DOHH2 (cell line): ENCODE results near the gene SLC6A20.

Experiments
- H3F3A ChIP-seq: fragments of 200-600 bp; sonication (generic), shearing (Covaris generic); 2 replicates; pipeline ENCODE4 v1.6.0; 2016; ENCODE audit warnings: antibody characterized with exemption, mild to moderate bottlenecking; ENCODE audit not compliant: control insufficient read depth, insufficient read depth
- H3K27ac ChIP-seq: fragments of 200-600 bp; sonication (generic); 2 replicates; pipeline ENCODE4 v1.5.1; 2014; ENCODE audit warnings: low read depth, mild to moderate bottlenecking, low read length, moderate library complexity
- H3K27me3 ChIP-seq: fragments of 200-600 bp; sonication (generic); 2 replicates; pipeline ENCODE4 v1.6.1; 2014; ENCODE audit warnings: mild to moderate bottlenecking, low read length, mixed read lengths; ENCODE audit not compliant: control insufficient read depth
- H3K36me3 ChIP-seq: fragments of 200-600 bp; sonication (generic); 2 replicates; pipeline ENCODE4 v1.6.1; 2014; ENCODE audit warnings: mild to moderate bottlenecking, low read length, moderate library complexity, mixed read lengths; ENCODE audit not compliant: control insufficient read depth
- H3K4me1 ChIP-seq: fragments of 200-600 bp; sonication (generic); 2 replicates; pipeline ENCODE4 v1.6.1; 2014; ENCODE audit warnings: mild to moderate bottlenecking, low read length, mixed read lengths; ENCODE audit not compliant: control insufficient read depth
- H3K4me2 ChIP-seq: fragments of 200-600 bp; sonication (generic); 2 replicates; pipeline ENCODE4 v1.6.0; 2014; ENCODE audit warnings: mild to moderate bottlenecking, low read length, moderate library complexity
- H3K4me3 ChIP-seq: fragments of 200-600 bp; sonication (generic); 2 replicates; pipeline ENCODE4 v1.5.1; 2014; ENCODE audit warnings: mild to moderate bottlenecking, low read length, mixed read lengths
- H3K79me2 ChIP-seq: fragments of 200-600 bp; sonication (generic); 2 replicates; pipeline ENCODE4 v1.6.1; 2014; ENCODE audit warnings: mild to moderate bottlenecking, low read length, mixed read lengths; ENCODE audit not compliant: control insufficient read depth
- H3K9me2 ChIP-seq: fragments of 200-600 bp; sonication (generic); replicated peaks from 2 replicates; pipeline ENCODE4 v1.6.1; 2014; ENCODE audit warnings: mild to moderate bottlenecking, low read length, mixed read lengths; ENCODE audit not compliant: control insufficient read depth
- H3K9me3 ChIP-seq: fragments of 200-600 bp; sonication (generic); 2 replicates; pipeline ENCODE4 v1.6.1; 2014; ENCODE audit warnings: antibody characterized with exemption, low read length, mixed read lengths; ENCODE audit not compliant: control insufficient read depth, insufficient read depth
- H4K20me1 ChIP-seq: fragments of 200-600 bp; sonication (generic); 2 replicates; pipeline ENCODE4 v1.6.0; 2014; ENCODE audit warnings: low read depth, mild to moderate bottlenecking, antibody characterized with exemption, low read length, moderate library complexity; ENCODE audit not compliant: control insufficient read depth, insufficient read depth
- EZH2phosphoT487 ChIP-seq: fragments of 200-600 bp; sonication (generic); IDR thresholded peaks from 2 replicates; pipeline ENCODE4 v1.6.1; 2017; ENCODE audit warnings: borderline replicate concordance, mild to moderate bottlenecking, antibody characterized with exemption, low read length, moderate library complexity, mixed read lengths
- TF ChIP-seq, protein P1 (sequence below): fragments of 200-600 bp; sonication (generic); IDR thresholded peaks from one replicate; pipeline ENCODE4 v1.5.1; 2014; ENCODE audit warnings: antibody characterized with exemption, mild to moderate bottlenecking, low read depth, low read length; ENCODE audit not compliant: poor library complexity, severe bottlenecking

SLC6A20 gene

DNA sequence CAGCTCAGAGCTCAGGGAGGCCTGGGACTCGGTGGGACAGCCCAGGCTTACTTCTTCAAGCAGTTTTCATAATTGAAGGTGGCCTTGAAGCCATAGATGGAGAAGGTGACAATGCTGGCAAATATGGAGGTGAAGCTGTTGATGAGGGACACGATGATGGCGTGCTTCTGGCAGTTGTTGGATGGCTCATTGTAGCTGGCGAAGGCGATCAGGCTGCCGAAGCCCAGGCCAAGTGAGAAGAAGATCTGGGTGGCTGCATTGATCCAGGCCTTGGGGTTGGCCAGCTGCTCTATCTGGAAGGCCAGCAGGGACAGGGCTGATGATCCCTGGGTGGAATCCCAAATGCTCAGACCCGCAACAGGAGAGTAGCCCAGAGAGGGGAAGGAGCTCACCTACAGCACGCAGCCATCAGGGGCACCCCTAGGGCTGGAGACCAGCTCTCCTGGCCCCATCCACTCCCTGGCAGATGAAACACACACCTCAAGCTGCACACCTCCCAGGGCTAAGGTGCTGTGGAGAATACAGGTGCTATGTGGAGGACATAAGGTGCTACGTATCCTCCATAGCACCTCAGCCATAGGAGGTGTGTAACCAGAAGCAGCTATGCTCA is 25.1 kb downstream of the SLC6A20 start:
- H3F3A ChIP-seq: no peaks in the 10 kb centered on the region
- H3K36me3 ChIP-seq: no peaks in the 10 kb centered on the region
- H3K27ac ChIP-seq: no peak overlapping the region
- no peaks in the 10 kb centered on the region for H3K4me1 ChIP-seq
- no peaks in the 10 kb centered on the region for H4K20me1 ChIP-seq
- H3K9me3 ChIP-seq: no peaks in the 10 kb centered on the region
- H3K4me3 ChIP-seq: no peak overlapping the region
- TF ChIP-seq EZH2phosphoT487: no peak
- TF ChIP-seq, protein P1, sequence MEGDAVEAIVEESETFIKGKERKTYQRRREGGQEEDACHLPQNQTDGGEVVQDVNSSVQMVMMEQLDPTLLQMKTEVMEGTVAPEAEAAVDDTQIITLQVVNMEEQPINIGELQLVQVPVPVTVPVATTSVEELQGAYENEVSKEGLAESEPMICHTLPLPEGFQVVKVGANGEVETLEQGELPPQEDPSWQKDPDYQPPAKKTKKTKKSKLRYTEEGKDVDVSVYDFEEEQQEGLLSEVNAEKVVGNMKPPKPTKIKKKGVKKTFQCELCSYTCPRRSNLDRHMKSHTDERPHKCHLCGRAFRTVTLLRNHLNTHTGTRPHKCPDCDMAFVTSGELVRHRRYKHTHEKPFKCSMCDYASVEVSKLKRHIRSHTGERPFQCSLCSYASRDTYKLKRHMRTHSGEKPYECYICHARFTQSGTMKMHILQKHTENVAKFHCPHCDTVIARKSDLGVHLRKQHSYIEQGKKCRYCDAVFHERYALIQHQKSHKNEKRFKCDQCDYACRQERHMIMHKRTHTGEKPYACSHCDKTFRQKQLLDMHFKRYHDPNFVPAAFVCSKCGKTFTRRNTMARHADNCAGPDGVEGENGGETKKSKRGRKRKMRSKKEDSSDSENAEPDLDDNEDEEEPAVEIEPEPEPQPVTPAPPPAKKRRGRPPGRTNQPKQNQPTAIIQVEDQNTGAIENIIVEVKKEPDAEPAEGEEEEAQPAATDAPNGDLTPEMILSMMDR: no peak
- H3K4me2 ChIP-seq: no peak overlapping the region
- no peaks in the 10 kb centered on the region for H3K9me2 ChIP-seq
- H3K79me2 ChIP-seq: no peaks in the 10 kb centered on the region
- peaks cover 11% of the 10 kb centered on the region for H3K27me3 ChIP-seq

DNA sequence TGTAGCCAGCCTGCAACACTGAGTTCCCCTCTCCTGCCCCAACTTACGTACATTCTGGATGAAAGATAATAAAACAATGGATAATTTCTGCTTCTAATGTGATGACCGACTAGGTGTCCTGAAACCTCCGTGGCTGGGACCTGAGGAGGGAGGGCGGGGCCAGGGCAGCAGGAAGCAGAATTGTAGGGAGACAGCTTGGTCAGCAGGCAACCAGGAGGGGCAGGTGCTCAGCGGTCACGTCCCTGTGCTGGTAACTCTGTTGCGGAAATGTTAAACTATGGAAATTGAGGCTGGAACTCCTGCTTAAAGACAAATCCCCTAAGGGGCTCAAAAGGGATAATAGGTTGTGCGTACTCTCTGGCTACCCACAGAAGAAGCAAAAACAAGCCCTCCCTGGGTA is 30.4 kb downstream of the SLC6A20 start:
- no peaks in the 10 kb centered on the region for H3K9me2 ChIP-seq
- H3K27ac ChIP-seq: no peak overlapping the region
- H4K20me1 ChIP-seq: no peaks in the 10 kb centered on the region
- no peaks in the 10 kb centered on the region for H3K79me2 ChIP-seq
- no peak overlapping the region for H3K4me2 ChIP-seq
- no peak for TF ChIP-seq EZH2phosphoT487
- TF ChIP-seq, protein P1: no peak
- no peaks in the 10 kb centered on the region for H3K36me3 ChIP-seq
- H3K4me3 ChIP-seq: no peak overlapping the region
- H3K4me1 ChIP-seq: no peaks in the 10 kb centered on the region
- no peaks in the 10 kb centered on the region for H3K9me3 ChIP-seq
- H3K27me3 ChIP-seq: peaks cover 11% of the 10 kb centered on the region
- H3F3A ChIP-seq: no peaks in the 10 kb centered on the region

DNA sequence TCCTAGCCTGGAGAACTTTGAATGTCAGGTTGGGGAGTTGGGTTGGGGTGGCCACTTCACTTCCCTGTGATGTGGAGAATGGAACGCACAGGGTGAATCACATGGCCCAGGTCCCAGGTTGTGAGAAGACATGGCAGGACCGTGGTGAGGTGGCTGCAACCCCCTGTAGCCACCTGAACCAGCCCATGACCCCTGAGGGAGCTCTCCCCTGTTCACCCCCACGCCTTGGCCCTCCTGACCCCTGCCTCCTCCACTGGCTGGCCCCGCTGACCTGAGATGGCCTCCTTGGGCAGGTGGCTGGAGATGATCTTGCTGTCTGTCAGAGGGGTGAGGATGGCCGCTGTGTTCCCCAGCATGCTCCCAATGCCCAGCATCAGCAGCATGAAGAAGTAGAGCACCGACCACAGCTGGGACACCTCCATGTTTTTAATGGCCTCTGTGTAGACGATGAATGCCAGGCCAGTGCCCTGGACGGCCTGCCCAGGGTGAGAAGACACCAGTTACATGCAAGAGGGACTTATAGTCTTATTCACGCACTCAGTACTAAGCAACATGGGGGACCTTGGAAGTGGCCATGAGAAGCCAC is 31.0 kb downstream of the SLC6A20 start:
- H3K9me3 ChIP-seq: no peaks in the 10 kb centered on the region
- TF ChIP-seq, protein P1: no peak
- no peak for TF ChIP-seq EZH2phosphoT487
- H3K36me3 ChIP-seq: no peaks in the 10 kb centered on the region
- no peaks in the 10 kb centered on the region for H3F3A ChIP-seq
- no peaks in the 10 kb centered on the region for H3K79me2 ChIP-seq
- H3K4me1 ChIP-seq: no peaks in the 10 kb centered on the region
- H3K9me2 ChIP-seq: no peaks in the 10 kb centered on the region
- no peaks in the 10 kb centered on the region for H4K20me1 ChIP-seq
- no peak overlapping the region for H3K4me2 ChIP-seq
- H3K4me3 ChIP-seq: no peak overlapping the region
- H3K27me3 ChIP-seq: peaks cover 11% of the 10 kb centered on the region
- H3K27ac ChIP-seq: no peak overlapping the region
